ENCODE data around the gene TTC28. TPM values are rescaled to one million over a fixed set of nuclear protein-coding genes. Genes with fewer than 3 reads are reported as not detected.
"Not testable (repeated sequence)": the region's sequence is repeated elsewhere in the genome, so short reads cannot be mapped to it uniquely, and the experiment has no call there.

The TTC28 gene
- total RNA-seq, 1 donor from 2014 or later: 48.5 TPM

- DNase-seq: no peak
Observed at GRCh38 chr22:28601915-28602314, 77.7 kb downstream of the TTC28 start.

DNA sequence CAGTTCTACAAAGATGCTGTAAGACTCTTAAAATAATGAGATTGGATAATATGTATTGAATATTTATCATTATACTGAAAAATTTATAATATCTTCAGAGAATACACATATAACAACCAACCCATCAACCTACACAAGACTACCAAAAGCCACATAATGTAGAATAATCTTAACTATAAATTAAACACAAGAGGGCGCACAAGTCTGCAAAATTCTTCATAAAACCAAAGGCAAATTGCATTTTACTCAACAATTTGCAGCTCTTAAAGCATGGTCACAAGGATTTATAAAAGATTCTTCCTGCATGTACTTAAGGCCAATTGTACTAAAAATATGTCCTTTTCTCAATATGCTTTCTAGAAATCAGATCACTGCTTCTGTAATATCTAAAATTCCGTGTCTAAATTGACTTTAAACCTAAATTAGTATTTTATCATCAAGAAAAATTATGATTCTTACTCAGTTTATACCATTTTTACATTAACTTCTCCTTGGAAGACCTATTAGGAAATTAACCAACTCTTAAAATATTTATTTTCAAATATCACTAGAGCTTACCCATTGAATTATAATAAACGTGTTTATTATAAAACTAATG lies 79.0 kb downstream of the TTC28 start:
- DNase-seq: peak; percentile 84

GRCh38 chr22:28599693-28600092 lies 79.9 kb downstream of the TTC28 start:
- DNase-seq: no peak

DNA sequence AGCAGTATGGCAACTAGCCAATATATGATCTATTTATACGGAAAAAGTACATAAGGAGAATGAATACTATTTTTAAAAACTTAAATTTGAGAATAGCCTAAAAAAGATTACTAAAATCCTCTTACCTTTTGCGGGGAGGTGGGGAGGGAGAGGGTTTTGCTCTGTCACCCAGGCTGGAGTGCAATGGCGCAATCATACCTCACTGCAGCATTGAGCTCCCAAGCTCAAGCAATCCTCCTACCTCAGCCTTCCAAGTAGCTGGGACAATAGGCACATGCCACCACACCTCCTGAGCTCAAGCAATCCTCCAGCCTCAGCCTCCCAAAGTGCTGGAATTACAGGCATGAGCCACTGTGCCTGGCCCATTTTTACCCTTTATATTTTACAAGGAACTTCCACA lies 82.0 kb downstream of the TTC28 start:
- no peak for DNase-seq

GRCh38 chr22:28594797-28595462 lies 84.7 kb downstream of the TTC28 start:
- DNase-seq: peak; percentile 83

GRCh38 chr22:28594076-28594796 lies 85.4 kb downstream of the TTC28 start:
- DNase-seq: no peak

DNA sequence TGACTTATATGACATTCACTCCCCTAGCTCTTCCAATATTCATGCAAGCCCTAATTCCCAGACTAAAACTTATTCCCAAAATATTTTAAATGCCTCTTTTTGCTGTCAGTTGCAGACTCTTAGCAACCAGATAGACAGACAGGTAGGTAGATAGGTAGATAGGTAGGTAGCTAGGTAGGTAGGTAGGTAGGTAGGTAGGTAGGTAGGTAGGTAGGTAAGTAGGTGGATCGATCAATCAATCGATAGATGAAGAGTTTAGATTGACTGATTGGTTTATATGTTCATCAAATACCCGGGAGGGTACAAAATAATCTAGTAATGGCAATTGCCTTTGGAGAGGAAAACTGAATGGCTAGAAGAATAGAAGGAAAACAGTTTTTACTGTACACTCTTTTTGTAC lies 86.3 kb downstream of the TTC28 start:
- no peak for DNase-seq

- DNase-seq: no peak
Observed at GRCh38 chr22:28589102-28589750, 90.4 kb downstream of the TTC28 start.

- DNase-seq: no peak
Observed at GRCh38 chr22:28585324-28585723, 94.3 kb downstream of the TTC28 start.

GRCh38 chr22:28582806-28583205 lies 96.8 kb downstream of the TTC28 start:
- DNase-seq: peak; percentile 34

- no peak for DNase-seq
Observed at GRCh38 chr22:28581016-28581415, 98.6 kb downstream of the TTC28 start.

- no peak for DNase-seq
Observed at GRCh38 chr22:28576162-28576561, 103.5 kb downstream of the TTC28 start.

DNA sequence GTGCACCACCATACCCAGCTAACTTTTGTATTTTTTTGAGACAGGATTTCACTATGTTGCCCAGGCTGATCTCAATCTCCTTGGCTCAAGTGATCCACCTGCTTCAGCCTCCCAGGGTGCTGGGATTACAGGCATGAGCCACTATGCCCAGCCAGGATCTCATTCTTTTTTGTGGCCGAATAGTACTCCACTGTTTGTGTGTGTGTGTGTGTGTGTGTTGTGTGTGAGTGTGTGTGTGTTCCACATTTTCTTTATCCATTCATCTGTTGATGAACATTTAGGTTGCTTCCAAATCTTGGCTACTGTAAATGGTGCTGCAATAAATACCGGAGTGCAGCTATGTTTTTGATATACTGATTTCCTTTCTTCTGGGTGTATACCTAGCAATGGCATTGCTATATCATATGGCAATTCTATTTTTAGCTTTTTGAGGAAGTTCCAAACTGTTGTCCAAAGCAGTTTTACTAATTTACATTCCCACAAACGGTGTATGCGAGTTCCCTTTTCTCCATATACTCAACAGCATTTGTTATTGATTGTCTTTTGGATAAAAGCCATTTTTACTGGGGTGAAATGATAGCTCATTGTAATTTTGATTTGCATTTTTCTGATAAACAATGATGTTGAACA lies 105.4 kb downstream of the TTC28 start:
- no peak for DNase-seq

DNA sequence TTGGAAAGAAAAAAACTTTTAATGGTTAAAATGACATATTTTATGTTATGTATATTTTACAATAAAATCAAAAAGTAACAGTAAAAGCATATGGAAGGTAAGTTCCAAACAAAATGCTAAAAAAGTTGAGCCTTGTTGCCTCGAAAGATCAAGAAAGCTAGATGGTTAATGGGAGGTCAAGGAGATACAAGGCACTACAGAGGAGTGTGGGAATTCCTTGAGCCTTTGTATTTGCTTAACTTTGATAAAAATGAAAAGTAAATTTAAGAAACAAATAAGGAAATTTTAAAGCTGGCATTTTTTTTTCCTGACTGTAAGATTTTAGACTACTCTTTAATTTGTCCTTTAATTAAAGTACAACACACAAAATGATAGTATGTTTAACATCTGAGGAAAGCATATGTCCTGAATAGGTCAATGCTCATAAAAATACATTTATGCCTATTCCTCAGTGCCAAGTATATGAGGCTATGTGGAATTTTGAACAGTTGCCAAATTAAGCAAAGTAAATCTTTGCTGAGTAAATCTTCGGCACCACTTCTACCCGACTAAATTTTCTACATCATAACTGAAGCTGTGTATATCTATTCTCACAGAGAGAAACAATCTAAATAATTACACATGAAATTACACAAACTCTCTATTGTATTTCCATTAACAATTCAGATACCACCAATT lies 108.8 kb downstream of the TTC28 start:
- DNase-seq: no peak

DNA sequence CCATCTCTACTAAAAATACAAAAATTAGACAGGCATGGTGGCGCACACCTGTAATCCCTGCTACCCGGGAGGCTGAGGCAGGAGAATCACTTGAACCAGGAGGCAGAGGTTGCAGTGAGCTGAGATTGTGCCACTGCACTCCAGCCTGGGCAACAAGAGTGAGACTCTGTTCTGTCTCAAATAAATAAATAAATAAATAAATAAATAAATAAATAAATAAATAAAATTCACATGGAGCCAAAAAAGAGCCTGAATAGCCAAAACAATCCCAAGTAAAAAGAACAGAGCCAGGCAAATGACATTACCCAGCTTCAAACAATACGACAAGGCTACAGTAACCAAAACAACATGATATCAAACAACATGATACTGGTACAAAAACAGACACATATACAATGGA lies 110.7 kb downstream of the TTC28 start:
- DNase-seq: not testable (repeated sequence)

- no peak for DNase-seq
Observed at GRCh38 chr22:28568099-28568498, 111.5 kb downstream of the TTC28 start.

DNA sequence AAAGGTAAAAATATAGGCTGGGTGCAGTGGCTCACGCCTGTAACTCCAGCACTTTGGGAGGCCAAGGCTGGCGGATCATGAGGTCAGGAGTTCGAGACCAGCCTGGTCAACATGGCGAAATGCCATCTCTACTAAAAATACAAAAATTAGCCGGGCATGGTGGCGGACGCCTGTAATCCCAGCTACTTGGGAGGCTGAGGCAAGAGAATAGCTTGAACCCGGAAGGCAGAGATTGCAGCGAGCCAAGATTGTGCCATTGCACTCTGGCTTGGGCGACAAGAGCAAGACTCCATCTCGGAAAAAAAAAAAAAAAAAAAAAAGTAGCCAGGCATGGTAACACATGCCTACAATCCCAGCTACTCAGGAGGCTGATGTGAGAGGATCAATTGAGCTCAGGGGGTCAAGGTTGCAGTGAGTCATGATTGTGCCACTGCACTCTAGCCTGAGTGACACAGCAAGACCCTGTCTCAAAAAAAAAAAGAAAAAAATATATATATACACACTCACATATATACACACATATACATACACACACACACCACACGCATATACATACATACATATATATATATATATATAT lies 112.6 kb downstream of the TTC28 start:
- DNase-seq: not testable (repeated sequence)

- no peak for DNase-seq
Observed at GRCh38 chr22:28563636-28564035, 116.0 kb downstream of the TTC28 start.

DNA sequence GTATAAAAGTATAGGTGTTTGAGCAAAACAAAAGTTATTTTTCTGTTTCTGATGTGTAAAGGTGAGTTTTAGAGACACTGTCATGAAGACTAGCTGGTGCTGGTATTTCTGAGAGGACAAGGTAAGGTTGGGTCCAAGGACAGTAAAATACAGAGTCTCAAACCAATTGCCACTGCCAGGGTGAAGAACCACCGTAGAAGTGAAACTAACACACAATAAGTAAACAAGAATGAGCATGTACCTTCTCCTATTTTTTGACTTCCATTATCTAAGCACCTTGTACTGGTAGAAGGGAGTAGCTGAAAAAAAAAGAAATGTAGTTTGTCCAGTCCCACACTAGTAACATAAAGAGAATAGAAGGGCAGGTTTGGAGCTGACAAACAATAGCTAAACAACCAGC lies 117.3 kb downstream of the TTC28 start:
- DNase-seq: no peak

- DNase-seq: not testable (repeated sequence)
Observed at GRCh38 chr22:28560743-28561101, 118.9 kb downstream of the TTC28 start.

- DNase-seq: no peak
Observed at GRCh38 chr22:28560046-28560742, 119.4 kb downstream of the TTC28 start.

All from tongue (tissue), 2 donors.